H9 (cell line): ENCODE results near the gene CFAP57. TPM values are rescaled to one million over a fixed set of nuclear protein-coding genes. Genes with fewer than 3 reads are reported as not detected.

Experiments used
- DNase-seq: peaks from one replicate; pipeline ENCODE4 v3.0.0-alpha.2; 2017
- H2AFZ ChIP-seq: one replicate; pipeline ENCODE4 v1.6.1; 2013; ENCODE audit warnings: mild to moderate bottlenecking, low read length, control low read depth, moderate library complexity
- H2AK5ac ChIP-seq: 2 replicates; pipeline ENCODE4 v1.6.1; 2013; ENCODE audit warnings: low read length, control low read depth, mixed read lengths; ENCODE audit not compliant: insufficient read length
- H2BK120ac ChIP-seq: one replicate; pipeline ENCODE4 v1.6.1; 2013; ENCODE audit warnings: low read depth, mild to moderate bottlenecking, low read length, control low read depth, inconsistent platforms; ENCODE audit not compliant: poor library complexity, severe bottlenecking
- H2BK12ac ChIP-seq: 2 replicates; pipeline ENCODE4 v1.6.1; 2013; ENCODE audit warnings: low read length, control low read depth, mixed read lengths, low read depth; ENCODE audit not compliant: insufficient read length
- H2BK15ac ChIP-seq: 2 replicates; pipeline ENCODE4 v1.6.1; 2013; ENCODE audit warnings: low read depth, low read length, control low read depth
- H2BK20ac ChIP-seq: one replicate; pipeline ENCODE4 v1.6.1; 2013; ENCODE audit warnings: low read depth, mild to moderate bottlenecking, low read length, control low read depth, inconsistent platforms; ENCODE audit not compliant: poor library complexity, severe bottlenecking
- H2BK5ac ChIP-seq: 2 replicates; pipeline ENCODE4 v1.6.1; 2013; ENCODE audit warnings: low read length, control low read depth, mixed read lengths; ENCODE audit not compliant: insufficient read length
- H3K14ac ChIP-seq: 2 replicates; pipeline ENCODE4 v1.6.1; 2013; ENCODE audit warnings: low read length, control low read depth; ENCODE audit not compliant: insufficient read depth
- H3K18ac ChIP-seq: 2 replicates; pipeline ENCODE4 v1.6.1; 2013; ENCODE audit warnings: low read depth, mild to moderate bottlenecking, mixed read lengths, low read length, control low read depth; ENCODE audit not compliant: insufficient read length
- H3K23ac ChIP-seq: 2 replicates; pipeline ENCODE4 v1.6.1; 2013; ENCODE audit warnings: low read length, control low read depth, mixed read lengths, low read depth; ENCODE audit not compliant: insufficient read length
- H3K23me2 ChIP-seq: 2 replicates; pipeline ENCODE4 v1.6.1; 2013; ENCODE audit warnings: low read depth, mild to moderate bottlenecking, mixed read lengths, low read length, control low read depth; ENCODE audit not compliant: insufficient read length, poor library complexity, severe bottlenecking
- H3K27ac ChIP-seq: 2 replicates; pipeline ENCODE4 v1.5.1; 2013; ENCODE audit warnings: low read length, control low read depth, mixed read lengths, low read depth; ENCODE audit not compliant: insufficient read length
- H3K27me3 ChIP-seq: 2 replicates; pipeline ENCODE4 v1.6.1; 2013; ENCODE audit warnings: low read length, control low read depth, inconsistent platforms; ENCODE audit not compliant: insufficient read depth
- H3K4ac ChIP-seq: 2 replicates; pipeline ENCODE4 v1.6.1; 2013; ENCODE audit warnings: low read depth, mild to moderate bottlenecking, control low read depth, inconsistent platforms, low read length, moderate library complexity
- H3K4me1 ChIP-seq: 2 replicates; pipeline ENCODE4 v1.6.1; 2013; ENCODE audit warnings: low read length, control low read depth, inconsistent platforms; ENCODE audit not compliant: insufficient read depth
- H3K4me2 ChIP-seq: 2 replicates; pipeline ENCODE4 v1.6.1; 2013; ENCODE audit warnings: low read length, control low read depth, mixed read lengths; ENCODE audit not compliant: insufficient read length, insufficient read depth
- H3K56ac ChIP-seq: 2 replicates; pipeline ENCODE4 v1.6.1; 2013; ENCODE audit warnings: low read depth, mild to moderate bottlenecking, mixed read lengths, low read length, control low read depth; ENCODE audit not compliant: insufficient read length
- H3K79me1 ChIP-seq: 2 replicates; pipeline ENCODE4 v1.6.1; 2013; ENCODE audit warnings: low read depth, mild to moderate bottlenecking, moderate library complexity, low read length, control low read depth, inconsistent platforms; ENCODE audit not compliant: insufficient read depth, poor library complexity, severe bottlenecking
- H3K79me2 ChIP-seq: 2 replicates; pipeline ENCODE4 v1.6.1; 2013; ENCODE audit warnings: low read length, control low read depth, inconsistent platforms; ENCODE audit not compliant: insufficient read depth
- H3K9ac ChIP-seq: 2 replicates; pipeline ENCODE4 v1.6.1; 2013; ENCODE audit warnings: low read length, control low read depth, mixed read lengths; ENCODE audit not compliant: insufficient read length; ENCODE audit errors: extremely low read depth
- H3K9me3 ChIP-seq: one replicate; pipeline ENCODE4 v1.6.1; 2013; ENCODE audit warnings: low read depth, low read length, inconsistent platforms; ENCODE audit not compliant: control insufficient read depth
- H3T11ph ChIP-seq: one replicate; pipeline ENCODE4 v1.6.1; 2013; ENCODE audit warnings: mild to moderate bottlenecking, low read length, control low read depth, inconsistent platforms
- H4K20me1 ChIP-seq: one replicate; pipeline ENCODE4 v1.6.1; 2013; ENCODE audit not compliant: control insufficient read depth, insufficient read length, insufficient read depth
- H4K5ac ChIP-seq: 2 replicates; pipeline ENCODE4 v1.6.1; 2013; ENCODE audit warnings: low read depth, mild to moderate bottlenecking, mixed read lengths, low read length, control low read depth; ENCODE audit not compliant: insufficient read length
- H4K8ac ChIP-seq: replicated peaks from 2 replicates; pipeline ENCODE4 v1.6.1; 2013; ENCODE audit warnings: low read length, control low read depth, mixed read lengths, low read depth; ENCODE audit not compliant: insufficient read length
- H4K91ac ChIP-seq: 2 replicates; pipeline ENCODE4 v1.6.1; 2013; ENCODE audit warnings: low read depth, mild to moderate bottlenecking, moderate library complexity, mixed read lengths, low read length, control low read depth; ENCODE audit not compliant: insufficient read length
- H3K27ac Mint-ChIP-seq, 3 experiments: 2 replicates in 2 of 3; 3 replicates in 1 of 3; pipeline ENCODE4 v1.8.0; 2020 to 2021; ENCODE audit warnings: mixed read lengths in 3 of 3, mild to moderate bottlenecking in 1 of 3, moderate library complexity in 1 of 3
- H3K27me3 Mint-ChIP-seq: 2 replicates; pipeline ENCODE4 v1.8.0; 2021; ENCODE audit warnings: low read depth, mild to moderate bottlenecking, moderate library complexity, mixed read lengths
- H3K36me3 Mint-ChIP-seq, 3 experiments: 2 replicates in 2 of 3; 3 replicates in 1 of 3; pipeline ENCODE4 v1.8.0; 2020 to 2021; ENCODE audit warnings: low read depth in 3 of 3, mixed read lengths in 3 of 3; ENCODE audit not compliant: insufficient read depth in 1 of 3
- H3K4me1 Mint-ChIP-seq, 2 experiments: 2 replicates each; pipeline ENCODE4 v1.8.0; 2020; ENCODE audit warnings: mixed read lengths in 2 of 2
- H3K4me3 Mint-ChIP-seq, 2 experiments: 2 replicates in 1 of 2; 3 replicates in 1 of 2; pipeline ENCODE4 v1.8.0; 2020 to 2021; ENCODE audit warnings: mild to moderate bottlenecking in 2 of 2, mixed read lengths in 2 of 2, moderate library complexity in 1 of 2
- H3K9me3 Mint-ChIP-seq, 2 experiments: 2 replicates in 1 of 2; 3 replicates in 1 of 2; pipeline ENCODE4 v1.8.0; 2020; ENCODE audit warnings: mild to moderate bottlenecking in 2 of 2, mixed read lengths in 2 of 2, moderate library complexity in 1 of 2
- WGBS: extraction: QIAGEN DNeasy Blood & Tissue Kit; methylation state at CpG from one replicate; pipeline ENCODE4 v1.1.7; 2013; ENCODE audit warnings: missing lambda C conversion rate, low lambda C conversion rate, mixed read lengths; ENCODE audit not compliant: insufficient read length; ENCODE audit errors: extremely low coverage; 5-methylcytosine and 5-hydroxymethylcytosine counted together
- total RNA-seq: library from RNA; stranded (reverse); gene quantifications from 2 replicates; pipeline ENCODE4 v1.2.1, GENCODE V29; 2021
- TF ChIP-seq, protein P1 (sequence below): fragments of 200-600 bp; sonication (generic); conservative IDR thresholded peaks from 3 replicates; pipeline ENCODE4 v1.8.0; 2021; ENCODE audit warnings: antibody characterized with exemption, mild to moderate bottlenecking

CFAP57 gene
- total RNA-seq, 1 experiment from 2014 or later, result 0.33 TPM

DNA sequence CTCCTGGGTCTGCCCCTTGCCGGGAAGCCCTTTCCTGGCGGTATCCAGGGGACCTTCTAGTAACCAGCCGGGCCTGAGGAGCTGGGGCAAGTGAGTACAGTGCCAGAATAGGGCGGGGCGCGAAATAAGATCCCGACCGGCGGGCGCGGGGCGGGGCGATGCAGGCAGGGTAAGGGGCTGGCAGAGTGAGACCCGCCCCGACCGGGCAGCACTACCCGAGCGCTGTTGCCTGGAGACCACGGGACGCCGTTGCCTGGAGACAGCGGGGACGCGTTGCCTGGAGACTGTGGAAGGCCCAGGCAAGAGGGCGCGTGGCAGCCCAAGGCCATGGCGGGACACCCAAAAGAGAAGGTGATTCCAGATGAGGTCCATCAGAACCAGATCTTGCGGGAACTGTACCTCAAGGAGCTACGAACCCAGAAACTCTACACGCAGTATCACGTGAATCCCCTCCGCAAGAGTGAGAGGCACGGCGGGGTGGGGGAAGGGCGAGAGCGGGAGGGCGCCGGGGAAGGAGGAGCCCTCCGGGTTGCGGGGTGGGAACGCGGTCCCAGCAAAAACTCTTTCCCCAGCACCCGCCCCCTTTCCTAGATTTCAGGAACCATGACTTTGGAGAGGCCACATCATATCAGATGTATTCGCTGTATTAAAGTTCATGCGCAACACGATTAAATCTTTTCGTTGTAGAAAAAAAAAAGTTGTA is 24.4 kb upstream of the CFAP57 start:
- no peak overlapping the region for H3K56ac ChIP-seq
- H2BK15ac ChIP-seq, result no peak overlapping the region
- H3K4me2 ChIP-seq, result peak overlapping the region; percentile 93
- no peaks in the 10 kb centered on the region for H3K79me2 ChIP-seq
- H3K9me3 ChIP-seq, result no peaks in the 10 kb centered on the region
- Mint-ChIP-seq H3K4me3 (peak overlapping the region; percentile 71 to 77), H3K4me1 (peaks cover 27 to 36% of the 10 kb centered on the region in 2 experiments), H3K27ac (no peak overlapping the region), H3K36me3 (peaks cover 0 to 5% (median 2%) of the 10 kb centered on the region in 3 experiments; a peak in 2 of 7 replicates), H3K27me3 (peaks cover 3% of the 10 kb centered on the region; the same call in 1 of the 2 replicates), H3K9me3 (no peaks in the 10 kb centered on the region)
- no peak overlapping the region for H2AK5ac ChIP-seq
- no peak overlapping the region for H3K18ac ChIP-seq
- no peak overlapping the region for H4K8ac ChIP-seq
- H2BK20ac ChIP-seq, result no peak overlapping the region
- H3K4ac ChIP-seq, result no peak overlapping the region
- peaks cover 7% of the 10 kb centered on the region for H3K23me2 ChIP-seq
- TF ChIP-seq, protein P1, sequence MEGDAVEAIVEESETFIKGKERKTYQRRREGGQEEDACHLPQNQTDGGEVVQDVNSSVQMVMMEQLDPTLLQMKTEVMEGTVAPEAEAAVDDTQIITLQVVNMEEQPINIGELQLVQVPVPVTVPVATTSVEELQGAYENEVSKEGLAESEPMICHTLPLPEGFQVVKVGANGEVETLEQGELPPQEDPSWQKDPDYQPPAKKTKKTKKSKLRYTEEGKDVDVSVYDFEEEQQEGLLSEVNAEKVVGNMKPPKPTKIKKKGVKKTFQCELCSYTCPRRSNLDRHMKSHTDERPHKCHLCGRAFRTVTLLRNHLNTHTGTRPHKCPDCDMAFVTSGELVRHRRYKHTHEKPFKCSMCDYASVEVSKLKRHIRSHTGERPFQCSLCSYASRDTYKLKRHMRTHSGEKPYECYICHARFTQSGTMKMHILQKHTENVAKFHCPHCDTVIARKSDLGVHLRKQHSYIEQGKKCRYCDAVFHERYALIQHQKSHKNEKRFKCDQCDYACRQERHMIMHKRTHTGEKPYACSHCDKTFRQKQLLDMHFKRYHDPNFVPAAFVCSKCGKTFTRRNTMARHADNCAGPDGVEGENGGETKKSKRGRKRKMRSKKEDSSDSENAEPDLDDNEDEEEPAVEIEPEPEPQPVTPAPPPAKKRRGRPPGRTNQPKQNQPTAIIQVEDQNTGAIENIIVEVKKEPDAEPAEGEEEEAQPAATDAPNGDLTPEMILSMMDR, result no peak
- H3K27me3 ChIP-seq, result no peaks in the 10 kb centered on the region
- H3K79me1 ChIP-seq, result no peaks in the 10 kb centered on the region
- no peak overlapping the region for H4K5ac ChIP-seq
- H2BK12ac ChIP-seq, result no peak overlapping the region
- no peak overlapping the region for H2BK120ac ChIP-seq
- no peak overlapping the region for H3K27ac ChIP-seq
- no peaks in the 10 kb centered on the region for H4K20me1 ChIP-seq
- no peak overlapping the region for H2AFZ ChIP-seq
- H2BK5ac ChIP-seq, result no peak overlapping the region
- no CpG with 5 or more reads among the region's 47 CpGs for WGBS
- H3T11ph ChIP-seq, result no peak overlapping the region
- DNase-seq, result peak; percentile 99
- H4K91ac ChIP-seq, result no peak overlapping the region
- H3K9ac ChIP-seq, result no peak overlapping the region
- no peak overlapping the region for H3K14ac ChIP-seq
- peaks cover 2% of the 10 kb centered on the region; the same call in 1 of the 2 replicates for H3K4me1 ChIP-seq
- no peak overlapping the region for H3K23ac ChIP-seq
